ENCODE results near the gene ZNF561.

GRCh38 chr19:9668544-9668943 lies 47.5 kb upstream of the ZNF561 start:
- TF ChIP-seq CTCF (IDR thresholded peaks at IDR 0.05): no peak
- TF ChIP-seq POLR2A (IDR thresholded peaks at IDR 0.05): no peak

Data from tibial nerve (tissue), 3 donors.